Transverse colon (tissue), 4 donors: ENCODE measurements around the gene S100A2.

Experiments
- POLR2A ChIP-seq: fragments of 450-650 bp; IDR thresholded peaks from one replicate; pipeline ENCODE4 v1.6.1; 2016; ENCODE audit warnings: antibody characterized with exemption, mild to moderate bottlenecking, moderate library complexity
- POLR2AphosphoS5 ChIP-seq, 3 donors: sonication (generic); formaldehyde crosslinking; IDR thresholded peaks; one replicate each; pipeline ENCODE4 v1.6.1; 2016; ENCODE audit warnings: antibody characterized with exemption in 3 of 3
- TF ChIP-seq, protein P1 (sequence below), 5 experiments: fragments of 200-600 bp in 3 of 5; fragments of 450-650 bp in 2 of 5; sonication (generic) in 3 of 5; IDR thresholded peaks; 1 replicate in 2 of 5; 2 replicates in 3 of 5; pipeline ENCODE4 v1.5.1; 2016 to 2017; ENCODE audit warnings: antibody characterized with exemption in 5 of 5, inconsistent platforms in 3 of 5, mild to moderate bottlenecking in 2 of 5, moderate library complexity in 1 of 5

DNA sequence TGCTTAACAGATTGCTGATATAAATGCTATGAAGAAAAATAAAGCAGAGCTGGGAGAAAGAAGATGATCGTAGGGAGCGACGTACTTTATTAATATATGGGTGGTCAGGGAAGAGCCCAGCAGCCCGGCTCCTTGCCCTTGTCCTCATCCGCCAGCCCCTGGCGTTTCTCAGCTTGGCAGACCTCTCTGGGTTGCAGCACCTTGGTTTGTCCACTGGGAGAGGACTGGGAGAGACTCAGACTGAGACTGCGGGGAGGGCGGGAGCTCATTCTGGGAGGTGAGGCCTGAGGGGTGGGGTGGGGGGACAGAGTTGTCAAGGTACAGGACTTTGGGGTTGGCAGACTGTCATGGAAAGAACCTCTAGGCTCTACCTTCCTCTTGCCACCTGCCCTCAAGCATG, 13.3 kb downstream of the S100A2 start:
- TF ChIP-seq, protein P1, sequence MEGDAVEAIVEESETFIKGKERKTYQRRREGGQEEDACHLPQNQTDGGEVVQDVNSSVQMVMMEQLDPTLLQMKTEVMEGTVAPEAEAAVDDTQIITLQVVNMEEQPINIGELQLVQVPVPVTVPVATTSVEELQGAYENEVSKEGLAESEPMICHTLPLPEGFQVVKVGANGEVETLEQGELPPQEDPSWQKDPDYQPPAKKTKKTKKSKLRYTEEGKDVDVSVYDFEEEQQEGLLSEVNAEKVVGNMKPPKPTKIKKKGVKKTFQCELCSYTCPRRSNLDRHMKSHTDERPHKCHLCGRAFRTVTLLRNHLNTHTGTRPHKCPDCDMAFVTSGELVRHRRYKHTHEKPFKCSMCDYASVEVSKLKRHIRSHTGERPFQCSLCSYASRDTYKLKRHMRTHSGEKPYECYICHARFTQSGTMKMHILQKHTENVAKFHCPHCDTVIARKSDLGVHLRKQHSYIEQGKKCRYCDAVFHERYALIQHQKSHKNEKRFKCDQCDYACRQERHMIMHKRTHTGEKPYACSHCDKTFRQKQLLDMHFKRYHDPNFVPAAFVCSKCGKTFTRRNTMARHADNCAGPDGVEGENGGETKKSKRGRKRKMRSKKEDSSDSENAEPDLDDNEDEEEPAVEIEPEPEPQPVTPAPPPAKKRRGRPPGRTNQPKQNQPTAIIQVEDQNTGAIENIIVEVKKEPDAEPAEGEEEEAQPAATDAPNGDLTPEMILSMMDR (IDR thresholded peaks at IDR 0.05) = no peak
- TF ChIP-seq POLR2A = no peak
- TF ChIP-seq POLR2AphosphoS5 (IDR thresholded peaks at IDR 0.05) = no peak
